COLO668 (cell line): ENCODE data around the gene PLCB4.
A peak's percentile ranks its signal among the peaks of the same experiment; 100 is the strongest.

ENCODE experiments used
- DNase-seq: peaks from one replicate; lab custom pipeline; 2025; ENCODE audit not compliant: unreplicated experiment; lab: John Stamatoyannopoulos, UW

The PLCB4 gene

DNA sequence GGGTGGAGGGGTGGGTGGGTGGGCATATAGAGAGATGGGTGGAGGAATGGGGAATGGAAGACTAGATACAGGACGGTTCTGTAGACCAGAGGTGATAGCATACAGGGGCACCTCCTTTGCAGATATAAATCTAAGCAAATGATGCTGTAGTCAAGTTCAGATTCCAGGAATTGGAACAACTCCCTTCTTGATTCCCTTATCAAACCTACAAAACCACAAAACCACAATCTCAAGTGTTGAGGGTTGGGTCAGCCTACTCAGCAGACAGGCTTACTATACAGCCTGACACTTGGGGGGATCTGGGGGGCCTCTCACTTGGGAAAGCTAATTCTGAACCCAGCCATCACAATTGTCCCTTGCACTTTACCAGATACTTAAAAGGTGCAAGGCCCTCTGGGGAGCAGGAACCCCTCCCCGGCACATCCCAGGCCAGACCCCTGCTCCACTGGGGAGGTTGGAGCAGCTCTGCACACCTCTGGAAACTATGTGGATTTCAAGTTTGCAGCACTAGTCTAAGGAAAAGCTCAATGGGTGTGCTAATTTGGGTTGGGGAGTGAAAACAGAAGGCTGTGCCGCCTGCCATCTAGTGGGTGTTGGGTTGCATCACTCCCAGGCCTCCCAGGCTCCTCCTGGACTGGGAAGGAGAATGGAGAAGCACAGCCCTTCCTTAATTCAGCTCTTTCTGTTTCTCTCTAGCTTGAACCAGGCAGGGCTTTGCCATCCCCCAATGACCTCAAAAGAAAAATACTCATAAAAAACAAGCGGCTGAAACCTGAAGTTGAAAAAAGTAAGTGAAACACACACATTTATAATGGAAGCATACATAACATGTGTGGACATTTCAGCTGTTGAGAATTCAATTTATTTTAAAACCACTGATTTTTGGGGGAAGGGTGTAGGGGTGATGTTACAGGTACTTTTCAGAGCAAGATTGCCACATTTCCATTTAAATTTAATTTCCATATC is 324.3 kb downstream of the PLCB4 start:
- peak; percentile 18 for DNase-seq

DNA sequence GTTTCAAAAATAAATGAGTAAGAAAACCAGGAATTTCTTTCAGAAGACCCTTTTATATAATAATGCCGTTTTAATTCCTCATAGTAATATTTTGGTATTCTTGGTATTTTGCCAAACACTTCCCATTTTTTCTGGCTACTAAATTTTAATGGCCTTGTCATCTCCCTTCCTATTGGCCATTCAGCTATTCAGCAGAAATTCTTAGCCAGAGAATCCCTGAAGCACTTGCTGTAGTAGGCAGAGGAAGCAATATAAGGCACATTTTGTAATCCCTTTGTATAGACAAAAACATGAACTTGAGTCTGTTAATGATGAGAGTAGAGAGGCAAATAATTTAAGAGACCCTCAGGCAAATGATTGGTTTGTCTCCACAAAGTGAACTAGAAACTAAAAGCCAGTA is 327.1 kb downstream of the PLCB4 start:
- no peak for DNase-seq

DNA sequence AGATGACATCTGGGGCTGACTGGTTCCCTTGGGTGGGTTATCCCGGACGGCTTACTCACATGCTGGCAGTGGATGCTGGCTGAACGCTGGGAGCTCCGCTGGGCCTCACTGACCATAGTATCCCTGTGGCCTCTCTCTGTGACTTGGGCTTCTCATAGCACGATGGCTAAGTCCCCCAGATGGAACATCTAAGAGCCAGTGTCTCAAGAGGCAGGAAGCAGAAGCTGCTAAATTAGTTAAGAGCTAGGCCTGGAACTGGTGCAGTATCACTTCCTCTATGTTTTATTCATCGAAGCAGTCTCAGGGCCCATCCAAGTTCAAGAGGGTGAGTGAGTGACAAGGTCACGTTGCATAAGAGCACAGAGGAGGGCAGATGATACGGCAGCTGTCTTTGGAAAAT is 329.0 kb downstream of the PLCB4 start:
- no peak for DNase-seq

DNA sequence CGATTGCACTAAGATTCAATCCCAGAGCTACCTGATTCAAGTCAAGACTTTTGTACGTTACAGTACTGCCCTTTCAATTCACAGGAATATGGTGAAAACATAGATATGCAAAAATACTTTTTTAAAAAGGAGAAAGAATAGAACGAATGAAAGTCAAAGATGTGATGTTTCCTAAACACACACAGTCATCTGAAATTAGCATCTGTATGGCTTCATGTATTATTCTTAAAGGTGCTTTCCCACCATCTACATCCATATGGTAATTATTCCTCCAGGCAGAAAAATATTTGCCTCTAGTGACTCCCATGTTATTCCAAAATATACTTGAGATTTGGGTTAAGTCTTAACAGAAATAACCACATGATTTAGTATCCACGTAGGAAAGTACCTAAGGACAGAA is 330.0 kb downstream of the PLCB4 start:
- no peak for DNase-seq

DNA sequence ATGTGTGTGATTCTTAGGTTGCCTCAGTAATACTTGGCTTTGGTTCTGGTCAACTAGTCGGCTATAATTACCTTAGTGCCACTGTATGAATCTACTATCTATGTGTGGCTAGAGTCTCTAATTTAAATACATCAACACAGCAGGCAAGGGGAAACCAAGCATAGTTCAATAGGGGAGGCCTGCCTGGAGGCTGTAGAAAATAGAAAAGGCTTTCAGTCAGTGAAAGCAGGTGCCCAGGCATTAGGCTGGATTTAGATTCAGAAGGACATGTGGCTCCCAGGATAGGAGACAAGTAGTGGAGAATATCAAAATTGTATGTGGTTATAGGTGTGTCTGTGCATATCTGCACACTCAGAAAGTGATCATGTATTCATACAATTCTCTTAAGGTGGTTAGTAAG is 330.4 kb downstream of the PLCB4 start:
- DNase-seq = no peak

DNA sequence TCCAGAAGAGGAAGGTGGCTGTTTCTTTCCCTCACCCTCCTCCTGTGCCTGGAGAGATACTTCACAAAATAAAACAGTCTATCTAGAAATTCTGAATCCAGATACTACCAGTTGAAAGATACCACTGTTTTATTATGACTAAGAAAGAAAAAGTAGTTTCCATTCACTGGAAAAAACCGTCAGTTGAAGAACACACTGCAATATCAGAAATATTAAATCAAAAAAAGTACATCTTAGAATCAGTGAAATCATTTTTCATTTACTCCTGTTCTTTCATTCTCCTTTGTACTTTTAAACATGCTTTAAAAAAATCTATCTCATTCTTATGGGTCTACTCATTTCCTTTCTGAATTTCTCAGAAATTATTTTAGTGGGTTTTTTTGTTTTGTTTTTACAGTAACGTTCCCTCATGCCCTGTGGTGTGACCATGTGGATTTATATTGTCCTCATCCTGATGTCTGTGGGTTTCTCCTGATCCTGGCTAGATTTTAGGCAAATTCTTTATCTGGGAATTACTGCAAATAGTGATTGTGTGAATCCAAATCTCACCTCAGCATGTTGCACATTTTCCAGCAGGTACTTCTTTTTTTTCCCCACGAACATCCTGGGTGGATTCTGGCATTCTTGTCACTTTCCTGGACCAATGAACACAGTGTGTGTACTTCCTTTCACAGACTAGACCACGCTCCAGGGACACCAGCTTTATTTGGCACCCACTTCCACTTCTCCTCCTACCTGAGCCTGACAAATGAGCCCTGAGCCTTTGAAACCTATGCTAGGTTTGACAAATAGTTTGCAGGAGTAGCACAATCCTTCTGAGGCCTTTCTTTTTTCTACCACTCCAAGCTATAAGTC is 331.5 kb downstream of the PLCB4 start:
- DNase-seq = no peak

DNA sequence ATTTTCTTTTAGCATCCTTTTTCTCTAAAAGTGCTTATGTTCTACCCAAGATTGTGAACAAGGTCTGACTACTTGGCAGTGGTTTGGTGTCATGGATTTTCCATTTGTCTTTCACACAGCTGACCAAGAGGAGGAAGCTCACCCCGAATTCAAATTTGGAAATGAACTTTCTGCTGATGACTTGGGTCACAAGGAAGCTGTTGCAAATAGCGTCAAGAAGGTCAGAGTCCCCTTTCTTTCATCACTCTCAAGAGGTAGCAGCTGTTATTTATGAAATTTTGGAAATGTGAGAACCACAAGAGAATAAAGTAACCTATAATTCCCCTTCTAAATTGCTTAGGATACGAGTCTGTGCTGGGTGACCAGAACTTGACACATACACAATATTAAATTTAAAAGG is 332.5 kb downstream of the PLCB4 start:
- DNase-seq = no peak

DNA sequence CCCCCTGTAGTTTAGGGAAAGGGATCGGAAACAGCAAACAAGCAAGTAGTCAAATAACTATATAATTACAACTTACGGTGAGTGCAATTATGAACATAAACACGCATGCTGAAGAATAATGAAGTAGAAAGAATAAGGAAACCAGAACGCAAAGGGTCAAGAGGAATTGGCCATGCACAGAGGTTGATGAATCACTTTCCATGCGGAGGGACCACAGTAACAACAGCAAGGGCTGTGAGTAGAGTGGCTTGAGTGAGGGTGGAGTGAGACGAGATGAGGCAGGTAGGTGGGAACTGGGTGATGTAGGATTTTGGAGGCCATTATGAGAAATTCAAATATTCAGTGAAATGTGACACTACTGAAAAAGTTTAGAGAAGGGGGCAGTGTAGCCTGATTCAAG is 333.3 kb downstream of the PLCB4 start:
- no peak for DNase-seq

DNA sequence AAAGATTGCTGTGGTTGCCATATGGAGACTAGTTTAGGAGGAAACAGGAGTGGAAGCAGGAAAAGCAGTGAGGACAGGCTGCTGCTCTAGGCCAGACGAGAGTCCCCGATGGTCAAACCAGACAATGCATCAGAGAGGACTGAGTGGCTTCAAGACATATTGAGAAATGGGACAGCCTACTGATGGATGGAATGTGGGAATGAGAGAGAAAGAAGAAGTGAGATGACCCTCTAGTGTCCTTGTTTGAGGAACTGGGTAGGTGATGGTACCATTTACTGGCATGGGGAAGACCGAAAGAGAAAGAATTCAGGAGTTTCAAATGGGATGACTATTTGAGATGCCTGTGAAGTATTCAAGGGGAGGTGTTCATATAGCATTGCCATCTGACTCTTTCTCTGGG is 333.7 kb downstream of the PLCB4 start:
- DNase-seq = no peak

DNA sequence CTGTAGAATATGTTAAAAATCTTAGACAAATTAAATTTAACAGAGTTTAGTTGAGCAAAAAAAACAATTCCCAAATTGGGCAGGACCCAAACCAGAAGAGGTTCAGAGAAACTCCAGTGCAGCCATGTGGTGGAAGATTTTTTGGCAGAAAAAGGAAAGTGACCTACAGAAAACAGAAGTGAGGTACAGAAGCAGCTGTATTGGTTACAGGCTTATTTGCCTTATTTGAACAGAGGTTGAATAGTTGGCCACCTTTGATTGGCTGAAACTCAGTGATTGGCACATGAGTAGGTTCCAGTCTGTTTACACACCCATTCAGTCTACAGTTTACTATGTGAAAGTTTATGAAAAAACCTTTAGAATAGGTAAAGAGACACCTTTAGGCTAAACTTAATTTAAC is 334.6 kb downstream of the PLCB4 start:
- DNase-seq = no peak

DNA sequence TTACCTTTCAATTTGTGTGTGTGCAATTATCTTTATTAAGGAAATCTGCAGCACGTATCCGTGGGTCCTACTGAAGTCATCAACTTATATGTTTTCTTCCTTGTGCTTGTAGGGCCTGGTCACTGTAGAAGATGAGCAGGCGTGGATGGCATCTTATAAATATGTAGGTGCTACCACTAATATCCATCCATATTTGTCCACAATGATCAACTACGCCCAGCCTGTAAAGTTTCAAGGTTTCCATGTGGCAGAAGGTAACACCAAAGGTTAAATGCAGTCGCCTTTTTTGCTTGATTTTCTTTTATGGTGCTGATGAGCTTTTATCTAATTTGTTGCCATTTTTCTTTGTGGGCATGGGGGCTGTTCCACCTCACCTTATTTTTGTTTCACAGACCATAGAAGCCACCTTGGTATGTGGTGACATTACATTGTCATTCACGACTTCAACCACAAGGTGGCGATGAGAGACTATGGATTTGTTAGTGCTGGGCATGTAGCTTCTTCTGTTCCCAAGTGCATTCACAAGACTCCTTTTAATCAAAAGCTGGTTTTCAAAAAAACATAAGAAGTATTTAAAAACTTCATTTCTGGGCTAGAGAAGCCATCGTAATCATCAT is 339.0 kb downstream of the PLCB4 start:
- DNase-seq = peak; percentile 53

DNA sequence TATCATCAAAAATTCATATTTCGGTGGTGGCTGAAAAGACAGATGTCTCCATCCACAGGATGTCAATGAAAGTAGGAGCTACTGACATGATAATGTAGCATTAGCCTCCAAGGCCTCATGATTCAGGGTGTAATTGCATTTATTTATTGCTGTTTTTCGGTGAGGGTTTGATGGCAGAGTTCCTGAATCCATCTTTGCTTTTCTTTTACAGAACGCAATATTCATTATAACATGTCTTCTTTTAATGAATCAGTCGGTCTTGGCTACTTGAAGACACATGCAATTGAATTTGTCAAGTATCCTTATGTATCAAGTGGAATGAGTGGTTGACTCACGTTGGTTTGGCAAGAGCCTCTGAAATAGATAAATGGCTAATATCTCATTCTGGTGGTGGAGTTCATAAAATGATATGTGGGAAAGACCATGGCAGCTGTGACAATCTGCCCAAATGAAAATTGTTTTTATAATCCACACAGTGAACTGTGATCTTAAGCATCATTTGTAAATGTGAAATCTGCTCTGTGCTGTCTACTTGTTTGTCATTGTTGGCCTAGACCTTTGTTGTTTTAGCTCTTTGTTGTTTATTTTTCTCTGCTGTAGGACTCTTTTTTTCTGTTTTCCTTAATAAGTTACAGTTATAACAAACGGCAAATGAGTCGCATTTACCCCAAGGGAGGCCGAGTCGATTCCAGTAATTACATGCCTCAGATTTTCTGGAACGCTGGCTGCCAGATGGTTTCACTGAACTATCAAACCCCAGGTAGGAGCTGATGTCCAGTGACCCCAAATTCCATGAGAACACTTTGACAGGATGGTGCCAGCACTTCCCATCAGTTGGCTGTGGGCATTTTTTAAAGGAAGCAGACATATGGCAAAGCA is 339.8 kb downstream of the PLCB4 start:
- DNase-seq = no peak

DNA sequence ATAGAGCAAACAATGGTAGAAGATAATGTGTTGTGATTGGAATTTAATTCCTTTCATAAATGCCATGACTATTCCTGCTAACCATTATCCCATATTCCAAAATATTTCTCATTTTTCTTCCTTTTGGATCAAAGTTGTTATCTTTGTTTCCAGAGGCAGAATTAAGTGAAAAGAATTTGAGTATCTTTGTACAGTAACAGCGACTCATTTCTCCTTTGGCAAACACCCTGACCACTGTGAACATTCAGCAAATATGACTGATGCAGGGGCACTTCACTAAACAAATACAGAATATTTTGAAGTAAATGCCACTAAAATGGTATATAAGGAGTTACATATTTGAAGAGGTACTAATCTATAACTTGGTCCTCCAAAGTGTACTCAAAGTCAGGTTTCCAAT is 340.5 kb downstream of the PLCB4 start:
- no peak for DNase-seq

DNA sequence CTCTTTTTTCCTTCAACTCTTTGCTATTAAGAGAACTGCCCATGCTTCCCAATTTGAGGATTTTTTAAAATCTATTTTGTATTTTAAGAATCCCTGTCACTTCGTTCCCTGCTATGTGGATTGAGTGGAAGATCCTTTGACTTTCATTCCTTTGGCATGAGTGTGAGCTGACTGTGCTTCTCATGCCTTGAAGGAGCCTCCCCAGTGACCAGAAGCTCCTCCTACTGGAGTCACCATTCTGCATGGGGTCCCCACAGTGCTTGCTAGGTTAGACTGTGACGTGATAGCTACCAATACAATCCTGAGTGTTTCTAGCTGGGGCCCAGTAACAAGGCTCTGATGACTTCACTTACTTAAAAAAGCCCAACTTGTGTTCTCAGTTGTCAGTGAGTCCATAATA is 341.1 kb downstream of the PLCB4 start:
- no peak for DNase-seq

DNA sequence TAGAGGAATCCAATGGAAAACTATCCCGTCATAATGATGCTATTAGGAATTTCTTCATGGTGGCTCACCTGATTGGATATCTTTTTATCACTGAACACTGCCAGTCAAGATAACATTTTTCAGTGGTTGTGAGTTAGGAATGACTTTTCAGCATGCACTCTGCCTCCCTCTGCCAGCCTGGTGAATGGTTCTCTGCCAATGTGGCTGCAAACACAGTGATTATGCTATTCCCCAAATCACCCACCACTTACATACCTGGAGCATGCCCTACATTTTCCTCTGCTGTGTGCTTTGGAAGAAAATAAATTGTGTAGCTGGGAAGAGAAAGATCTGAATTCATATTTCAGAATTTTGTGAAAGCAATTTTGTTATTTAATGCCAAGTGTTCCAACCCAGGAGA is 342.9 kb downstream of the PLCB4 start:
- no peak for DNase-seq

DNA sequence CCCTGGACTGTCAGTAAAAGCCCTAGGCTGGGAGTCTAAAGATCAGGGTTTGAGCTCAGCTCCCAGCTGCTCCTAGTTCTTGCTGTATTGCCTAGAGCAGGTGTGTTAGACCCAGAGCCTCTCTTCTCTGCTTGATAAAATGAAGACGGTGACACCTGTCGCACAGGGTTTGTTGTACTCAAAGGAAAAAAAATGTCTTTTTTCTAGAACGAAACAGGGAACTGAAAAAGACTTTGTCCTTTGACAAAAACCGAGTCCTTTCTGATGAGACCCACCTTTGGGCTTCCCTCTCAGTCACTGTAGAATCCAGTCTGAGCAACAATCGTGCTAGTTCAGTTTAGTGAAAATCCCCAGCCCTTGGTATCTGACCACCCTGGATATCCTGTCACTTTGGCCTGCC is 343.4 kb downstream of the PLCB4 start:
- DNase-seq = no peak

DNA sequence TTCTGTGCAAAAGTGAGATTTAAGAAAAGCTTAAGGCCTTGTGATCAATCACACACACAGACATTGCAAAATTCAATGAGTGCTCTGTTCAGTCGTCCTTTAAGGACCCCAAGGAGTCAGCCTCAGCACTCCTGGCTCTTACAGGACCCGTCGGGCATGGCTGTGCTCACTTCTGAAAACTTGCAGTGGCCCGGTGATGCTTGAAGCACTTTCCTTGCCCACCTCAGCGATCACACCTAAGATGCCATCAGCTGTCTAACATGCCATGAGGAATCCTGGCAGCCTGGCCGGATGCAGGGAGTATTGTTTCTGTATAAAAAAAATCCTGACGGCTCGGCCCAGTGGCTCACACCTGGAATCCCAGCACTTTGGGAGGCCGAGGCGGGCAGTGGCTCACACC is 344.1 kb downstream of the PLCB4 start:
- no peak for DNase-seq

DNA sequence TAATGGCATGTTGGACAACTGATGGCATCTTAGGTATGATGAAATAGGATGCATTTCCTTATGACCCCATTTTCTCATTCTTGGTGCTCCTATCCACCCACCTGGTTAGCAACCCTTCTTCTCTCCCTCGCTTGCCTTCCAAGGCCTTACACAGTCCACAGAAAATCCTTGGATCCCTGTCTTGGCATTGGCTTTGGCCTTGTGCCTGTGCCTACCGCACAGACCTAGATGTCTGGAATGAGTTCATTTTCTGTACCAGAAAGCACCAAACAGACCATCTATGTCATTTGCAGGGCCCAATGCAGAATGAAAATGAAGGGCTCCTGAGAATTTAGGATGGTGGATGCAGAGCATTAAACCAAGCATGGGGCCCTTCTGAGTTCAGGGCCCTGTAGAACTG is 346.5 kb downstream of the PLCB4 start:
- no peak for DNase-seq

DNA sequence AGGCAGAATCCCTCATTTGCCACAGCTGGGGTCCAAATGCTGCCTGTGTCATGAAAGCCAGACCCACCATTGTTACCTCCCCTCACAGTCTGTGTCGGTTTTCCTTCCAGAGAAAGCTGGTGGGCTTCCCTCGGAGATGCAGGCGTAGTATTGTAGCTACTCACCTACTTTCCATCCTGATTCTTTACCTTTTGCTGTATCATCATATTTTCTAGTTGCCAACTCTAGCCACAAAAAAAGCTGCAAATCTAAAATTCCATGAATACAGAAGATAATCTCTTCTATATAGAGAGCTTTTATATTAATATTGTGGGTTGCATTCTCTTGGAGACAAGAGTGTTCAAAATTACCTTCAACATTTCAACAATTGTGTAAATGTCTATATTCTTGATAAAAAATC is 347.5 kb downstream of the PLCB4 start:
- DNase-seq = no peak

DNA sequence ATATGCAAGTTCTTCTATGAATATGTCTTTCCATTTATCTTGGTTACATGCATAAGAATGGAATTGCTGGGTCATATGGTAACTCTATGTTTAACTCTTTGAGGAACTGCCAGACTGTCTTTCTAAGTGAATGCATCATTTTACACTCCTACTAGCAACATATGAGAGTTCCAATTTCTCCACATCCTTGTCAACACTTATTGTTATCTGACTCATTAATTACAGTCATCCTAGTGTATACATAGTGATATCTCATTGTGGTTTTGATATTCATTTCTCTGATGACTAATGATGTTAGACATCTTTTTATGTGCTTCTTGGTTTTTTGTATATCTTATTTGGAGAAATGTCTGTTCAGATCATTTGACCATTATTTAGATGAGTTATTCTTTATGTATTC is 348.8 kb downstream of the PLCB4 start:
- no peak for DNase-seq
